Activated T-cell treated with anti-CD3 and anti-CD28 coated beads, Interleukin-2, amount 50 U/mL, for 24 hours (primary cell): ENCODE measurements around the gene EXOC3L2.

Source experiments
- DNase-seq: peaks from one replicate; pipeline ENCODE4 v3.0.0-alpha.2; 2020
- H3K27ac Mint-ChIP-seq: 2 replicates; pipeline ENCODE4 v1.8.0; 2020; ENCODE audit warnings: mild to moderate bottlenecking, mixed read lengths
- H3K27me3 Mint-ChIP-seq: 2 replicates; pipeline ENCODE4 v1.8.0; 2020; ENCODE audit warnings: mixed read lengths
- H3K36me3 Mint-ChIP-seq: 2 replicates; pipeline ENCODE4 v1.8.0; 2020; ENCODE audit warnings: low read depth, mixed read lengths
- H3K4me1 Mint-ChIP-seq: 2 replicates; pipeline ENCODE4 v1.8.0; 2020; ENCODE audit warnings: low read depth, mixed read lengths
- H3K4me3 Mint-ChIP-seq: 2 replicates; pipeline ENCODE4 v1.8.0; 2020; ENCODE audit warnings: mild to moderate bottlenecking, moderate library complexity, mixed read lengths
- H3K9me3 Mint-ChIP-seq: 2 replicates; pipeline ENCODE4 v1.8.0; 2020; ENCODE audit warnings: mixed read lengths

Gene EXOC3L2

GRCh38 chr19:45187421-45188100 lies 57.6 kb downstream of the EXOC3L2 start:
- H3K4me3 Mint-ChIP-seq, result no peak overlapping the region

GRCh38 chr19:45186509-45187334 lies 58.5 kb downstream of the EXOC3L2 start:
- Mint-ChIP-seq H3K36me3 (peaks cover 2% of the 10 kb centered on the region), H3K27ac (no peak overlapping the region), H3K9me3 (no peaks in the 10 kb centered on the region), H3K27me3 (no peaks in the 10 kb centered on the region), H3K4me1 (peaks cover 3% of the 10 kb centered on the region), H3K4me3 (no peak overlapping the region)
- DNase-seq, result no peak

More at GRCh38 chr19:45187421-45188100, 57.6 kb downstream of the EXOC3L2 start:
- no peaks in the 10 kb centered on the region for H3K27me3 Mint-ChIP-seq
- H3K4me1 Mint-ChIP-seq, result peaks cover 3% of the 10 kb centered on the region
- no peak for DNase-seq
- no peak overlapping the region for H3K27ac Mint-ChIP-seq
- peaks cover 2% of the 10 kb centered on the region for H3K36me3 Mint-ChIP-seq
- H3K9me3 Mint-ChIP-seq, result no peaks in the 10 kb centered on the region

DNA sequence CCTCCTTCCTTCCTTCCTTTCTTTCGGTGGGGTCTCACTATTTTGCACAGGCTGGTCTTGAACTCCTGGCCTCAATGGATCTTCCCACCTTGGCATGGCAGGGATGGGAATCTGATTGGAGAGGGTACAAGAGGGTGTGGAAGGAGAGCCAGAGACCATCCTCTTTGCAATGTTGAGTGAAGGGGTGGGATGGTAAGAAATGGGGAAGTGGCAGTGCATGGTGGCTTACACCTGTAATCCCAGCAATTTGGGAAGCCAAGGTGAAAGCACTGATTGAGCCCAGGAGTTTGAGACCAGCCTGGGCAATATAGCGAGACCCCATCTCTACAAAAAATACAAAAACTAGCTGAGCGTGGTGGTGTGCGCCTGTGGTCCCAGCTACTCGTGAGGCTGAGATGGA lies 61.1 kb downstream of the EXOC3L2 start:
- Mint-ChIP-seq H3K27ac (no peak overlapping the region), H3K27me3 (no peaks in the 10 kb centered on the region), H3K9me3 (no peaks in the 10 kb centered on the region), H3K4me3 (no peak overlapping the region), H3K36me3 (peaks cover 15% of the 10 kb centered on the region), H3K4me1 (peaks cover 22% of the 10 kb centered on the region)
- DNase-seq, result no peak

- H3K27ac Mint-ChIP-seq, result no peak overlapping the region
- no peak for DNase-seq
- H3K4me1 Mint-ChIP-seq, result peaks cover 23% of the 10 kb centered on the region
- peaks cover 22% of the 10 kb centered on the region for H3K36me3 Mint-ChIP-seq
- no peak overlapping the region for H3K4me3 Mint-ChIP-seq
- H3K9me3 Mint-ChIP-seq, result no peaks in the 10 kb centered on the region
- H3K27me3 Mint-ChIP-seq, result no peaks in the 10 kb centered on the region
These were observed 62.4 kb downstream of the EXOC3L2 start for GRCh38 chr19:45182758-45183157.

GRCh38 chr19:45180936-45181335 lies 64.3 kb downstream of the EXOC3L2 start:
- H3K4me1 Mint-ChIP-seq, result peaks cover 28% of the 10 kb centered on the region

GRCh38 chr19:45179892-45180370 lies 65.3 kb downstream of the EXOC3L2 start:
- Mint-ChIP-seq H3K36me3 (peaks cover 25% of the 10 kb centered on the region), H3K4me1 (peaks cover 34% of the 10 kb centered on the region), H3K27ac (peak overlapping the region; percentile 84), H3K27me3 (no peaks in the 10 kb centered on the region), H3K4me3 (peak overlapping the region; percentile 80), H3K9me3 (no peaks in the 10 kb centered on the region)
- no peak for DNase-seq

More at GRCh38 chr19:45180936-45181335, 64.3 kb downstream of the EXOC3L2 start:
- H3K9me3 Mint-ChIP-seq, result no peaks in the 10 kb centered on the region
- no peaks in the 10 kb centered on the region for H3K27me3 Mint-ChIP-seq
- H3K4me3 Mint-ChIP-seq, result peak overlapping the region; percentile 80
- peak overlapping the region; percentile 80 for H3K27ac Mint-ChIP-seq
- peaks cover 25% of the 10 kb centered on the region for H3K36me3 Mint-ChIP-seq
- DNase-seq, result no peak

DNA sequence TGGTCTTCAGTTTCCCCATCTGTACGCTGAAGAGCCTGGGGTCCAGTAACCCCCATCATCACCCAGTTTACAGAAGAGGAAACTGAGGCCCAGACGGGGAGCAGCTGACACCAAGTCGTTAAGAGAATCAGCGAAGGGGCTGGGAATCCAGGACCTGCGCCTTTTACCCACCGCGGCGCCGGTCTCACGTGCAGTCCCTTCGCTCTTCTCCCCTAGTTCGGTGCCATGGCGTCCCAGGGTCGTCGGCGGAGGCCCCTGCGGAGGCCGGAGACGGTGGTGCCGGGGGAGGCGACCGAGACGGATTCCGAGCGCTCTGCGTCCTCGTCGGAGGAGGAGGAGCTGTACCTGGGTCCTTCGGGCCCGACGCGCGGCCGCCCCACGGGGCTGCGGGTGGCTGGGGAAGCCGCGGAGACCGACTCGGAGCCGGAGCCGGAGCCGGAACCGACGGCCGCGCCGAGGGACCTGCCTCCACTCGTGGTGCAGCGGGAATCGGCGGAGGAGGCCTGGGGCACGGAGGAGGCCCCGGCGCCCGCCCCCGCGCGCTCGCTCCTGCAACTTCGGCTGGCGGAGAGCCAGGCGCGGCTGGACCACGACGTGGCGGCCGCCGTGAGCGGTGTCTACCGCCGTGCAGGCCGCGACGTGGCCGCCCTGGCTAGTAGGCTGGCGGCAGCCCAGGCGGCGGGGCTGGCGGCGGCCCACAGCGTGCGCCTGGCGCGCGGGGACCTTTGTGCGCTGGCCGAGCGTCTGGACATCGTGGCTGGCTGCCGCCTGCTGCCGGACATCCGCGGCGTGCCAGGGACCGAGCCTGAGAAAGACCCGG lies 65.9 kb downstream of the EXOC3L2 start:
- Mint-ChIP-seq H3K4me3 (peak overlapping the region; percentile 95), H3K27me3 (no peaks in the 10 kb centered on the region), H3K9me3 (no peaks in the 10 kb centered on the region), H3K36me3 (peaks cover 25% of the 10 kb centered on the region), H3K27ac (peak overlapping the region; percentile 97), H3K4me1 (peaks cover 34% of the 10 kb centered on the region)
- peak; percentile 70 for DNase-seq

DNA sequence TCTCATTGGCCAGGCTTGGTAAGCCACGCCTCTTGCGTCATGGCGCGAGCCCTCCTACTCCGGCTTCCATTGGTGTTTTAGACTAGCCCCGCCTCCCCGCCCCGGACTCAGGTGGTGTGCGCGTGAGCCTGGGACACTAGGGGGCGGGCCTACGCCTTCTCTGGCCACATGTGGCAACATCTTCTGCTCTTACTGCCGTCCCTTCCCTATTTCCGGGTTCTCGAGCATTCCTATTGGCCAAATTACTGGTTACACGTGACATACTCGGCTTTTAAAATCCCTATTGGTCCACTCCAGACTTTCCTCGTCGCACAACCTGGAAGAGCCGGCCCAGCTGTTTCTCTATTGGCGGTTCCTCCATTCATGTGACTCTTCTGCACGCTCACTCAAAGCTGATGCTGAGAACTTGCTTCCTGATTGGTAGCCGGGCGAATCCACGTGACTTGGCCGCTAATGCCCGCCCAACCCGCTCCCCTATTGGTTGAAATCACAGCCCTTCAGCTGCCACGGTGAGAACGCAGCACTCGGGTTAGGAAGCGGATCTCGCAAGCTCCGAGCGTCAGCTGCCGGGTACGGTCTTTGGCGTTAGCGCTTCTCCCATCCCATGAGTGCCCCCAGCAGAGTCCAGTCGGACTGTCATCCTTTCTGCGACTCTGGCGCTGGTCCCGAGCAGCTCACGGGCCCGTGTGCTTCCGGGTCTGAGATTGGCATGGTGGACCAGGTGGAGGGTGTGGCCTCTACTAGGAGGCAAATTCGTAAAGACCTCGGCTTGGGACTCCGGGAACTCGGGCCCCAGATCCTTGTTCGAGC lies 66.7 kb downstream of the EXOC3L2 start, which contains the start of gene BLOC1S3:
TSS of gene BLOC1S3 (plus strand) at position 523 of the 810 bp plus-strand sequence. CDS start 513 bp downstream, outside the sequence.
- Mint-ChIP-seq H3K4me3 (peak within 1 kb of the TSS; percentile 95), H3K27me3 (no peaks in the 10 kb centered on the region), H3K9me3 (no peaks in the 10 kb centered on the region), H3K36me3 (peaks cover 25% of the 10 kb centered on the region), H3K4me1 (peaks cover 42% of the 10 kb centered on the region), H3K27ac (peak within 1 kb of the TSS; percentile 97)
- peak; percentile 99 for DNase-seq

- Mint-ChIP-seq H3K4me1 (peaks cover 44% of the 10 kb centered on the region), H3K27me3 (no peaks in the 10 kb centered on the region), H3K9me3 (no peaks in the 10 kb centered on the region), H3K36me3 (peaks cover 25% of the 10 kb centered on the region), H3K4me3 (peak within 1 kb of the TSS; percentile 95), H3K27ac (peak within 1 kb of the TSS; percentile 97)
- no peak for DNase-seq
These were observed 67.4 kb downstream of the EXOC3L2 start, which contains the start of gene TRAPPC6A for GRCh38 chr19:45177817-45178261. TSS of gene TRAPPC6A (minus strand) at chr19:45178237. CDS start at chr19:45178218, 19 bp downstream.

GRCh38 chr19:45175515-45176345 lies 69.5 kb downstream of the EXOC3L2 start:
- H3K27me3 Mint-ChIP-seq, result no peaks in the 10 kb centered on the region
- DNase-seq, result no peak
- no peaks in the 10 kb centered on the region for H3K9me3 Mint-ChIP-seq
- peaks cover 18% of the 10 kb centered on the region for H3K36me3 Mint-ChIP-seq
- H3K27ac Mint-ChIP-seq, result peak overlapping the region; percentile 11
- peaks cover 53% of the 10 kb centered on the region for H3K4me1 Mint-ChIP-seq
- no peak overlapping the region for H3K4me3 Mint-ChIP-seq

- Mint-ChIP-seq H3K4me3 (no peak overlapping the region), H3K27me3 (no peaks in the 10 kb centered on the region), H3K4me1 (peaks cover 50% of the 10 kb centered on the region), H3K9me3 (no peaks in the 10 kb centered on the region), H3K27ac (peak overlapping the region; percentile 55), H3K36me3 (peaks cover 7% of the 10 kb centered on the region)
- no peak for DNase-seq
These were observed 71.4 kb downstream of the EXOC3L2 start for GRCh38 chr19:45173816-45174215.

- Mint-ChIP-seq H3K9me3 (no peaks in the 10 kb centered on the region), H3K4me1 (peaks cover 49% of the 10 kb centered on the region), H3K27ac (peak overlapping the region; percentile 87), H3K27me3 (no peaks in the 10 kb centered on the region), H3K36me3 (peaks cover 2% of the 10 kb centered on the region), H3K4me3 (no peak overlapping the region)
- DNase-seq, result no peak
These were observed 72.5 kb downstream of the EXOC3L2 start for GRCh38 chr19:45172611-45173208.
